ENCODE data around the gene SPOCD1.

DNA sequence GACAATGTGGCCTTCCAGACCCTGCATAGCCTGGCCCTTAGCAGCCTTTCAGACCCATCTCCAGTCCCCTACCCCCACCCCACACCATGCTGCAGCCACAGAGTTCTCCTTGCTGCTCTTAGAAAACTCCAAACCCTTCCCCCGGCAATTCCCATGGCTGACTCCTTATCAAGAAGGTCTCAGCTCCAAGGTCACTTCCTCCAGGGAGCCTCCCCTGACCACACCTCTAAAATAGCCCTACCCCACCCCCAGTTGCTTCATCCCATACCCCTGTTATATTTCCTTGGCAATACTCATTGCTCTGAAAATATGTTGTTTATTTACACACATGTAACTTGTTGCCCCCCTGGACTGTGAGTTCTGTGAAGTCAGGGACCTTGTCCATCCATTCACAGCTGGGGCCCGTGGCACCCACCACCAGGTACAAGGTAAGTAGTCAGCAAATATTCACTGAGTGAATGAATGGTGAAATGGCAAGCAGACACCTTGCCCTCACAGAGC lies 47.4 kb downstream of the SPOCD1 start:
- TF ChIP-seq CTCF (IDR thresholded peaks at IDR 0.05) (no peak), POLR2A (IDR thresholded peaks at IDR 0.05) (no peak)
